ENCODE results near the gene ST8SIA2. TPM values are rescaled to one million over a fixed set of nuclear protein-coding genes. Genes with fewer than 3 reads are reported as not detected.

The ST8SIA2 gene
- polyA plus RNA-seq, 1 donor from 2014 or later: 24.0 TPM

- no peaks in the 10 kb centered on the region for H3K79me2 ChIP-seq (replicated peaks; ENCODE audit: insufficient read depth, low read length)
- H3K27me3 ChIP-seq (ENCODE audit: insufficient read depth, low read depth, low read length): no peaks in the 10 kb centered on the region
- H3K9me2 ChIP-seq (ENCODE audit: insufficient read depth, low read length): no peaks in the 10 kb centered on the region
- H3K27ac ChIP-seq (ENCODE audit: low read length): no peak overlapping the region
- no peak for TF ChIP-seq MXI1 (conservative IDR thresholded peaks at IDR 0.05; ENCODE audit: poor library complexity, severe bottlenecking)
- TF ChIP-seq TAF1 (IDR thresholded peaks at IDR 0.05; ENCODE audit: low read depth): no peak
- TF ChIP-seq EP300 (conservative IDR thresholded peaks at IDR 0.05; ENCODE audit: poor library complexity, severe bottlenecking): no peak
- TF ChIP-seq POLR2AphosphoS5 (IDR thresholded peaks at IDR 0.05): no peak
- TF ChIP-seq, protein P1, sequence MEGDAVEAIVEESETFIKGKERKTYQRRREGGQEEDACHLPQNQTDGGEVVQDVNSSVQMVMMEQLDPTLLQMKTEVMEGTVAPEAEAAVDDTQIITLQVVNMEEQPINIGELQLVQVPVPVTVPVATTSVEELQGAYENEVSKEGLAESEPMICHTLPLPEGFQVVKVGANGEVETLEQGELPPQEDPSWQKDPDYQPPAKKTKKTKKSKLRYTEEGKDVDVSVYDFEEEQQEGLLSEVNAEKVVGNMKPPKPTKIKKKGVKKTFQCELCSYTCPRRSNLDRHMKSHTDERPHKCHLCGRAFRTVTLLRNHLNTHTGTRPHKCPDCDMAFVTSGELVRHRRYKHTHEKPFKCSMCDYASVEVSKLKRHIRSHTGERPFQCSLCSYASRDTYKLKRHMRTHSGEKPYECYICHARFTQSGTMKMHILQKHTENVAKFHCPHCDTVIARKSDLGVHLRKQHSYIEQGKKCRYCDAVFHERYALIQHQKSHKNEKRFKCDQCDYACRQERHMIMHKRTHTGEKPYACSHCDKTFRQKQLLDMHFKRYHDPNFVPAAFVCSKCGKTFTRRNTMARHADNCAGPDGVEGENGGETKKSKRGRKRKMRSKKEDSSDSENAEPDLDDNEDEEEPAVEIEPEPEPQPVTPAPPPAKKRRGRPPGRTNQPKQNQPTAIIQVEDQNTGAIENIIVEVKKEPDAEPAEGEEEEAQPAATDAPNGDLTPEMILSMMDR (IDR thresholded peaks at IDR 0.05; ENCODE audit: poor library complexity, severe bottlenecking): no peak
- no peak for TF ChIP-seq SMC3 (conservative IDR thresholded peaks at IDR 0.05; ENCODE audit: poor library complexity)
- no peak for TF ChIP-seq RAD21 (conservative IDR thresholded peaks at IDR 0.05)
- no peak for TF ChIP-seq REST (IDR thresholded peaks at IDR 0.05; ENCODE audit: borderline replicate concordance)
- no peak for TF ChIP-seq EZH2 (IDR thresholded peaks at IDR 0.05; ENCODE audit: borderline replicate concordance, insufficient read depth, low read length, poor library complexity, severe bottlenecking)
- no peak overlapping the region for H3K4me2 ChIP-seq (ENCODE audit: low read length)
- no peak overlapping the region for H3K9ac ChIP-seq (ENCODE audit: low read length)
- no peaks in the 10 kb centered on the region for H3K9me3 ChIP-seq (ENCODE audit: low read length)
- H2AFZ ChIP-seq (ENCODE audit: low read depth, low read length): no peak overlapping the region
- no peaks in the 10 kb centered on the region for H4K20me1 ChIP-seq (ENCODE audit: insufficient read depth)
- H3K36me3 ChIP-seq (ENCODE audit: insufficient read depth, low read length): no peaks in the 10 kb centered on the region
- H3F3A ChIP-seq (ENCODE audit: insufficient read depth, low read length, poor library complexity, severe bottlenecking): no peaks in the 10 kb centered on the region
- H3K4me3 ChIP-seq (ENCODE audit: low read length): no peak overlapping the region
These were observed 16.4 kb upstream of the ST8SIA2 start for GRCh38 chr15:92377083-92377789.

GRCh38 chr15:92383519-92384324 lies 10.0 kb upstream of the ST8SIA2 start:
- Histone ChIP-seq H3K4me2 (ENCODE audit: low read length) (no peak overlapping the region), H2AFZ (ENCODE audit: low read depth, low read length) (no peak overlapping the region), H3K9ac (ENCODE audit: low read length) (no peak overlapping the region), H4K20me1 (ENCODE audit: insufficient read depth) (no peaks in the 10 kb centered on the region), H3K79me2 (replicated peaks; ENCODE audit: insufficient read depth, low read length) (no peaks in the 10 kb centered on the region), H3K9me3 (ENCODE audit: low read length) (no peaks in the 10 kb centered on the region), H3K27ac (ENCODE audit: low read length) (no peak overlapping the region), H3K9me2 (ENCODE audit: insufficient read depth, low read length) (no peaks in the 10 kb centered on the region), H3F3A (ENCODE audit: insufficient read depth, low read length, poor library complexity, severe bottlenecking) (no peaks in the 10 kb centered on the region), H3K36me3 (ENCODE audit: insufficient read depth, low read length) (no peaks in the 10 kb centered on the region), H3K4me3 (ENCODE audit: low read length) (no peak overlapping the region), H3K27me3 (ENCODE audit: insufficient read depth, low read depth, low read length) (no peaks in the 10 kb centered on the region)
- TF ChIP-seq TAF1 (IDR thresholded peaks at IDR 0.05; ENCODE audit: low read depth): no peak
- peak; percentile 27 for TF ChIP-seq RAD21 (conservative IDR thresholded peaks at IDR 0.05)
- peak; percentile 45 for TF ChIP-seq SMC3 (conservative IDR thresholded peaks at IDR 0.05; ENCODE audit: poor library complexity)
- TF ChIP-seq POLR2AphosphoS5 (IDR thresholded peaks at IDR 0.05): no peak
- TF ChIP-seq MXI1 (conservative IDR thresholded peaks at IDR 0.05; ENCODE audit: poor library complexity, severe bottlenecking): no peak
- no peak for TF ChIP-seq EP300 (conservative IDR thresholded peaks at IDR 0.05; ENCODE audit: poor library complexity, severe bottlenecking)
- TF ChIP-seq, protein P1 (IDR thresholded peaks at IDR 0.05; ENCODE audit: poor library complexity, severe bottlenecking): peak; percentile 45
- TF ChIP-seq EZH2 (IDR thresholded peaks at IDR 0.05; ENCODE audit: borderline replicate concordance, insufficient read depth, low read length, poor library complexity, severe bottlenecking): no peak

All from neural cell (in vitro differentiated cells).